Measurements from ENCODE around the gene FAM184B. TPM values are rescaled to one million over a fixed set of nuclear protein-coding genes. Genes with fewer than 3 reads are reported as not detected.
"Not testable (repeated sequence)": the region's sequence is repeated elsewhere in the genome, so short reads cannot be mapped to it uniquely, and the experiment has no call there.

FAM184B gene
- total RNA-seq, 4 donors from 2014 or later, result 0.24 to 0.39 (median 0.25) TPM; not detected in 1

GRCh38 chr4:17687237-17687857 lies 94.1 kb downstream of the FAM184B start:
- Histone ChIP-seq H3K9me3 (no peaks in the 10 kb centered on the region), H3K36me3 (no peaks in the 10 kb centered on the region), H3K4me1 (no peaks in the 10 kb centered on the region), H3K27ac (no peak overlapping the region), H3K4me3 (no peak overlapping the region), H3K27me3 (no peaks in the 10 kb centered on the region)
- no peak for TF ChIP-seq EP300 (IDR thresholded peaks at IDR 0.05)
- no peak for TF ChIP-seq CTCF (IDR thresholded peaks at IDR 0.05)
- no peak for TF ChIP-seq POLR2AphosphoS5 (IDR thresholded peaks at IDR 0.05)
- no peak for TF ChIP-seq POLR2A (IDR thresholded peaks at IDR 0.05)
- no peak for DNase-seq (ENCODE audit: low spot score in 2 of 2)
- WGBS, result 90% methylated on average over 10 of the region's 10 CpGs

- not testable (repeated sequence) for H3K4me1 ChIP-seq; DNase-seq (ENCODE audit: low spot score in 2 of 2); H3K27ac ChIP-seq; H3K36me3 ChIP-seq; H3K4me3 ChIP-seq; H3K27me3 ChIP-seq; H3K9me3 ChIP-seq
- 87% methylated on average over 4 of the region's 4 CpGs for WGBS
Observed at GRCh38 chr4:17684648-17685047, 96.8 kb downstream of the FAM184B start.

- no peaks in the 10 kb centered on the region for H3K27me3 ChIP-seq
- H3K4me1 ChIP-seq, result no peaks in the 10 kb centered on the region
- H3K4me3 ChIP-seq, result no peak overlapping the region
- no peaks in the 10 kb centered on the region for H3K36me3 ChIP-seq
- TF ChIP-seq POLR2AphosphoS5 (IDR thresholded peaks at IDR 0.05) (no peak), EP300 (IDR thresholded peaks at IDR 0.05) (no peak), CTCF (IDR thresholded peaks at IDR 0.05) (no peak), POLR2A (IDR thresholded peaks at IDR 0.05) (no peak)
- DNase-seq (ENCODE audit: low spot score in 2 of 2), result no peak
- WGBS, result 48% methylated on average over 2 of the region's 2 CpGs
- no peak overlapping the region for H3K27ac ChIP-seq
- H3K9me3 ChIP-seq, result no peaks in the 10 kb centered on the region
Observed at GRCh38 chr4:17682222-17682566, 99.2 kb downstream of the FAM184B start.

- Histone ChIP-seq H3K27me3 (no peaks in the 10 kb centered on the region), H3K4me3 (no peak overlapping the region), H3K4me1 (no peaks in the 10 kb centered on the region), H3K36me3 (no peaks in the 10 kb centered on the region), H3K27ac (no peak overlapping the region), H3K9me3 (no peaks in the 10 kb centered on the region)
- no peak for DNase-seq (ENCODE audit: low spot score in 2 of 2)
- WGBS, result 63% methylated on average over 7 of the region's 7 CpGs
- TF ChIP-seq CTCF (IDR thresholded peaks at IDR 0.05), result no peak
- no peak for TF ChIP-seq POLR2A (IDR thresholded peaks at IDR 0.05)
- no peak for TF ChIP-seq POLR2AphosphoS5 (IDR thresholded peaks at IDR 0.05)
- TF ChIP-seq EP300 (IDR thresholded peaks at IDR 0.05), result no peak
Observed at GRCh38 chr4:17681281-17682221, 99.9 kb downstream of the FAM184B start.

- H3K9me3 ChIP-seq, result no peaks in the 10 kb centered on the region
- 59% methylated on average over 5 of the region's 5 CpGs for WGBS
- TF ChIP-seq CTCF (IDR thresholded peaks at IDR 0.05) (no peak), EP300 (IDR thresholded peaks at IDR 0.05) (no peak), POLR2AphosphoS5 (IDR thresholded peaks at IDR 0.05) (no peak), POLR2A (IDR thresholded peaks at IDR 0.05) (no peak)
Observed at GRCh38 chr4:17680559-17681280, 100.7 kb downstream of the FAM184B start.

More at GRCh38 chr4:17680559-17681280, 100.7 kb downstream of the FAM184B start:
- no peaks in the 10 kb centered on the region for H3K36me3 ChIP-seq
- H3K4me3 ChIP-seq, result no peak overlapping the region
- no peak for DNase-seq (ENCODE audit: low spot score in 2 of 2)
- no peaks in the 10 kb centered on the region for H3K27me3 ChIP-seq
- H3K27ac ChIP-seq, result no peak overlapping the region
- no peaks in the 10 kb centered on the region for H3K4me1 ChIP-seq
